Suprapubic skin (tissue), 4 donors: ENCODE data around the gene RBM8A. TPM values are rescaled to one million over a fixed set of nuclear protein-coding genes. Genes with fewer than 3 reads are reported as not detected.

Experiments used
- DNase-seq, 2 donors: peaks; one replicate each; pipeline ENCODE4 v3.0.0-alpha.2; 2019; ENCODE audit warnings: low spot score in 2 of 2
- H3K27ac ChIP-seq: fragments of 200-600 bp; sonication (generic); one replicate; pipeline ENCODE4 v1.5.1; 2019
- H3K27me3 ChIP-seq: fragments of 200-600 bp; sonication (generic); one replicate; pipeline ENCODE4 v1.5.1; 2019
- H3K36me3 ChIP-seq: fragments of 200-600 bp; sonication (generic); one replicate; pipeline ENCODE4 v1.5.1; 2019
- H3K4me1 ChIP-seq: fragments of 200-600 bp; sonication (generic); one replicate; pipeline ENCODE4 v1.5.1; 2019
- H3K4me3 ChIP-seq: fragments of 200-600 bp; sonication (generic); one replicate; pipeline ENCODE4 v1.5.1; 2019; ENCODE audit warnings: mild to moderate bottlenecking
- H3K9me3 ChIP-seq: fragments of 200-600 bp; sonication (generic); one replicate; pipeline ENCODE4 v1.5.1; 2019
- CTCF ChIP-seq, 2 donors: fragments of 200-600 bp in 1 of 2; fragments of 450-650 bp in 1 of 2; sonication (generic) in 1 of 2; IDR thresholded peaks; one replicate each; pipeline ENCODE4 v1.5.1; 2016 to 2019; ENCODE audit warnings: antibody characterized with exemption in 2 of 2, mild to moderate bottlenecking in 1 of 2, moderate library complexity in 1 of 2
- EP300 ChIP-seq: sonication (generic); formaldehyde crosslinking; IDR thresholded peaks from one replicate; pipeline ENCODE4 v1.6.1; 2017; ENCODE audit warnings: antibody characterized with exemption
- POLR2A ChIP-seq, 2 donors: fragments of 450-650 bp; IDR thresholded peaks; one replicate each; pipeline ENCODE4 v1.6.1; 2017; ENCODE audit warnings: antibody characterized with exemption in 2 of 2, mild to moderate bottlenecking in 2 of 2, moderate library complexity in 2 of 2
- POLR2AphosphoS5 ChIP-seq, 3 donors: sonication (generic); formaldehyde crosslinking; IDR thresholded peaks; one replicate each; pipeline ENCODE4 v1.6.1; 2017; ENCODE audit warnings: antibody characterized with exemption in 3 of 3
- WGBS: methylation state at CpG from one replicate; pipeline ENCODE4 v1.1.5; 2018; 5-methylcytosine and 5-hydroxymethylcytosine counted together
- total RNA-seq, 4 donors: library from RNA; depleted of rRNA; stranded (reverse); fragments of >200 nt; gene quantifications; one replicate each; pipeline ENCODE4 v1.1.0, GENCODE V29; 2016

Gene RBM8A
- total RNA-seq, 4 donors from 2014 or later: 92.2 to 186 (median 134) TPM

GRCh38 chr1:145962157-145963102 is 35.1 kb upstream of the RBM8A start:
- no peaks in the 10 kb centered on the region for H3K36me3 ChIP-seq
- peaks cover 66% of the 10 kb centered on the region for H3K4me1 ChIP-seq
- no peak for DNase-seq
- H3K4me3 ChIP-seq: peak overlapping the region; percentile 74
- TF ChIP-seq POLR2AphosphoS5 (IDR thresholded peaks at IDR 0.05): no peak
- no peaks in the 10 kb centered on the region for H3K9me3 ChIP-seq
- no peaks in the 10 kb centered on the region for H3K27me3 ChIP-seq
- no peak overlapping the region for H3K27ac ChIP-seq
- WGBS: 3% methylated on average over 24 of the region's 36 CpGs

GRCh38 chr1:145961425-145962156 is 34.3 kb upstream of the RBM8A start:
- no peak overlapping the region for H3K27ac ChIP-seq
- H3K4me3 ChIP-seq: peak overlapping the region; percentile 74
- H3K4me1 ChIP-seq: peaks cover 71% of the 10 kb centered on the region
- TF ChIP-seq EP300 (no peak), POLR2A (IDR thresholded peaks at IDR 0.05) (no peak), POLR2AphosphoS5 (IDR thresholded peaks at IDR 0.05) (no peak), CTCF (IDR thresholded peaks at IDR 0.05) (no peak)
- DNase-seq: peak in 1 of 2 donors; percentile 74
- no peaks in the 10 kb centered on the region for H3K9me3 ChIP-seq
- no peaks in the 10 kb centered on the region for H3K36me3 ChIP-seq
- no peaks in the 10 kb centered on the region for H3K27me3 ChIP-seq
- under 1% methylated on average over 18 of the region's 57 CpGs for WGBS

GRCh38 chr1:145961109-145961424 is 33.8 kb upstream of the RBM8A start:
- TF ChIP-seq POLR2AphosphoS5 (IDR thresholded peaks at IDR 0.05) (no peak), POLR2A (IDR thresholded peaks at IDR 0.05) (no peak), CTCF (IDR thresholded peaks at IDR 0.05) (no peak), EP300 (no peak)
- H3K27ac ChIP-seq: peak overlapping the region; percentile 79

GRCh38 chr1:145960468-145961108 is 33.3 kb upstream of the RBM8A start:
- Histone ChIP-seq H3K27me3 (no peaks in the 10 kb centered on the region), H3K4me1 (peaks cover 80% of the 10 kb centered on the region), H3K9me3 (no peaks in the 10 kb centered on the region), H3K4me3 (peak overlapping the region; percentile 74), H3K27ac (peak overlapping the region; percentile 79), H3K36me3 (no peaks in the 10 kb centered on the region)
- peak; percentile 88 to 91 for DNase-seq
- 0% methylated on average over 17 of the region's 44 CpGs for WGBS
- TF ChIP-seq EP300 (no peak), POLR2AphosphoS5 (IDR thresholded peaks at IDR 0.05) (no peak), POLR2A (IDR thresholded peaks at IDR 0.05) (peak in 1 of 2 donors; percentile 7), CTCF (IDR thresholded peaks at IDR 0.05) (no peak)

More at GRCh38 chr1:145961109-145961424, 33.8 kb upstream of the RBM8A start:
- peak overlapping the region; percentile 74 for H3K4me3 ChIP-seq
- 2% methylated on average over 10 of the region's 22 CpGs for WGBS
- H3K27me3 ChIP-seq: no peaks in the 10 kb centered on the region
- no peak for DNase-seq
- H3K9me3 ChIP-seq: no peaks in the 10 kb centered on the region
- no peaks in the 10 kb centered on the region for H3K36me3 ChIP-seq
- H3K4me1 ChIP-seq: peaks cover 77% of the 10 kb centered on the region

GRCh38 chr1:145959957-145960467 is 32.7 kb upstream of the RBM8A start:
- Histone ChIP-seq H3K27ac (peak overlapping the region; percentile 79), H3K9me3 (no peaks in the 10 kb centered on the region), H3K4me3 (peak overlapping the region; percentile 74), H3K36me3 (no peaks in the 10 kb centered on the region), H3K27me3 (no peaks in the 10 kb centered on the region), H3K4me1 (peaks cover 80% of the 10 kb centered on the region)
- no peak for TF ChIP-seq CTCF (IDR thresholded peaks at IDR 0.05)
- no peak for TF ChIP-seq POLR2A (IDR thresholded peaks at IDR 0.05)
- no peak for TF ChIP-seq POLR2AphosphoS5 (IDR thresholded peaks at IDR 0.05)
- DNase-seq: no peak
- WGBS: 7% methylated on average over 5 of the region's 12 CpGs
